WTC11 (cell line): Measurements from ENCODE around the gene RPS6KA2. TPM values are rescaled to one million over a fixed set of nuclear protein-coding genes. Genes with fewer than 3 reads are reported as not detected.

Experiments
- ATAC-seq: fragments of 200-7000 bp; cut with Tn5 transposase; 2 replicates; pipeline ENCODE4 v1.10.0; 2021; ENCODE audit warnings: mild to moderate bottlenecking, moderate library complexity
- CTCF ChIA-PET: fragments of 300-600 bp; sonication (Branson Sonifier 250); formaldehyde crosslinking; loops from one replicate; lab custom pipeline; 2021; ENCODE audit warnings: antibody characterized with exemption; lab: Charles Lee
- POLR2A ChIA-PET: fragments of 350-600 bp; sonication (Branson Sonifier 250); formaldehyde crosslinking; loops from one replicate; lab custom pipeline; 2021; ENCODE audit warnings: antibody characterized with exemption; lab: Charles Lee
- DNase-seq: peaks from one replicate; pipeline ENCODE4 v3.0.0; 2021; ENCODE audit warnings: low spot score
- H3K27ac Mint-ChIP-seq: 2 replicates; pipeline ENCODE4 v1.8.0; 2021; ENCODE audit warnings: mixed read lengths
- H3K27me3 Mint-ChIP-seq: 2 replicates; pipeline ENCODE4 v1.8.0; 2021; ENCODE audit warnings: low read depth, mild to moderate bottlenecking, moderate library complexity, mixed read lengths
- H3K36me3 Mint-ChIP-seq: 2 replicates; pipeline ENCODE4 v1.8.0; 2021; ENCODE audit warnings: mixed read lengths
- H3K4me1 Mint-ChIP-seq: 2 replicates; pipeline ENCODE4 v1.8.0; 2022; ENCODE audit warnings: mixed read lengths
- H3K4me3 Mint-ChIP-seq: 2 replicates; pipeline ENCODE4 v1.8.0; 2021; ENCODE audit warnings: mild to moderate bottlenecking, moderate library complexity, mixed read lengths
- H3K9me3 Mint-ChIP-seq: 2 replicates; pipeline ENCODE4 v1.8.0; 2021; ENCODE audit warnings: mixed read lengths
- AR ChIP-seq: fragments of 250-450 bp; sonication (Bioruptor Pico); IDR thresholded peaks from 2 replicates; pipeline ENCODE4 v1.9.0; 2021; ENCODE audit warnings: mild to moderate bottlenecking
- ATF1 ChIP-seq: sonication (generic); formaldehyde crosslinking; IDR thresholded peaks from 2 replicates; pipeline ENCODE4 v1.8.1; 2023; ENCODE audit warnings: mild to moderate bottlenecking, moderate library complexity, missing genetic modification reagents
- CDX4 ChIP-seq: fragments of 250-450 bp; sonication (Bioruptor Pico); IDR thresholded peaks from 2 replicates; pipeline ENCODE4 v1.9.0; 2021; ENCODE audit warnings: moderate library complexity, mild to moderate bottlenecking, inconsistent platforms, borderline replicate concordance
- CREB1 ChIP-seq: sonication (generic); formaldehyde crosslinking; IDR thresholded peaks from 2 replicates; pipeline ENCODE4 v1.8.0; 2023; ENCODE audit warnings: mild to moderate bottlenecking, missing genetic modification reagents
- CTCF ChIP-seq: fragments of 200-600 bp; IDR thresholded peaks from 2 replicates; pipeline ENCODE4 v1.8.0; 2022; ENCODE audit warnings: antibody characterized with exemption
- E2F1 ChIP-seq: sonication (generic); formaldehyde crosslinking; IDR thresholded peaks from 2 replicates; pipeline ENCODE4 v1.8.0; 2022; ENCODE audit warnings: mild to moderate bottlenecking, missing genetic modification reagents
- E2F5 ChIP-seq: sonication (generic); formaldehyde crosslinking; IDR thresholded peaks from 2 replicates; pipeline ENCODE4 v1.8.1; 2022; ENCODE audit warnings: mild to moderate bottlenecking, moderate library complexity, missing genetic modification reagents
- ELF4 ChIP-seq: sonication (generic); formaldehyde crosslinking; IDR thresholded peaks from 2 replicates; pipeline ENCODE4 v1.8.1; 2022; ENCODE audit warnings: low read depth, mild to moderate bottlenecking, moderate library complexity, missing genetic modification reagents
- ETV6 ChIP-seq: sonication (generic); formaldehyde crosslinking; IDR thresholded peaks from 2 replicates; pipeline ENCODE4 v1.8.1; 2022; ENCODE audit warnings: mild to moderate bottlenecking, missing genetic modification reagents
- FOXJ3 ChIP-seq: sonication (generic); formaldehyde crosslinking; IDR thresholded peaks from 2 replicates; pipeline ENCODE4 v1.9.0; 2021; ENCODE audit warnings: missing genetic modification reagents, mild to moderate bottlenecking, borderline replicate concordance
- GRHL2 ChIP-seq: fragments of 250-450 bp; sonication (Bioruptor Pico); IDR thresholded peaks from 2 replicates; pipeline ENCODE4 v1.8.0; 2022; ENCODE audit warnings: mild to moderate bottlenecking, moderate library complexity; ENCODE audit not compliant: insufficient replicate concordance, severe bottlenecking
- GTF2I ChIP-seq: fragments of 250-450 bp; sonication (Bioruptor Pico); conservative IDR thresholded peaks from 2 replicates; pipeline ENCODE4 v1.4.0; 2021; ENCODE audit warnings: mild to moderate bottlenecking
- HMGXB4 ChIP-seq: sonication (generic); formaldehyde crosslinking; IDR thresholded peaks from 2 replicates; pipeline ENCODE4 v1.8.1; 2023; ENCODE audit warnings: mild to moderate bottlenecking, moderate library complexity, missing genetic modification reagents
- JUN ChIP-seq: sonication (generic); formaldehyde crosslinking; IDR thresholded peaks from 2 replicates; pipeline ENCODE4 v1.8.0; 2023; ENCODE audit warnings: mild to moderate bottlenecking, missing genetic modification reagents
- KAT7 ChIP-seq: sonication (generic); formaldehyde crosslinking; IDR thresholded peaks from 2 replicates; pipeline ENCODE4 v1.8.1; 2023; ENCODE audit warnings: missing genetic modification reagents, mild to moderate bottlenecking, borderline replicate concordance
- MAX ChIP-seq: sonication (generic); formaldehyde crosslinking; IDR thresholded peaks from 2 replicates; pipeline ENCODE4 v1.8.0; 2022; ENCODE audit warnings: mild to moderate bottlenecking, missing genetic modification reagents
- MYBL2 ChIP-seq: sonication (generic); formaldehyde crosslinking; IDR thresholded peaks from 2 replicates; pipeline ENCODE4 v1.8.1; 2023; ENCODE audit warnings: mild to moderate bottlenecking, moderate library complexity, missing genetic modification reagents
- PRRX2 ChIP-seq: fragments of 250-450 bp; sonication (Bioruptor Pico); IDR thresholded peaks from 2 replicates; pipeline ENCODE4 v1.8.0; 2021; ENCODE audit warnings: mild to moderate bottlenecking
- SP1 ChIP-seq: sonication (generic); formaldehyde crosslinking; conservative IDR thresholded peaks from 2 replicates; pipeline ENCODE4 v1.8.1; 2022; ENCODE audit warnings: missing genetic modification reagents
- TCF7 ChIP-seq: sonication (generic); formaldehyde crosslinking; IDR thresholded peaks from 2 replicates; pipeline ENCODE4 v1.8.0; 2022; ENCODE audit warnings: mild to moderate bottlenecking, low read depth, missing genetic modification reagents, moderate library complexity
- ZBTB21 ChIP-seq: sonication (generic); formaldehyde crosslinking; IDR thresholded peaks from 2 replicates; pipeline ENCODE4 v1.8.1; 2023; ENCODE audit warnings: mild to moderate bottlenecking, missing genetic modification reagents, borderline replicate concordance
- ZNF219 ChIP-seq: sonication (generic); formaldehyde crosslinking; IDR thresholded peaks from 2 replicates; pipeline ENCODE4 v1.8.0; 2023; ENCODE audit warnings: missing genetic modification reagents, mild to moderate bottlenecking, borderline replicate concordance
- ZNF425 ChIP-seq: fragments of 250-450 bp; sonication (Bioruptor Pico); conservative IDR thresholded peaks from 2 replicates; pipeline ENCODE4 v1.9.0; 2021; ENCODE audit warnings: mild to moderate bottlenecking
- total RNA-seq: library from RNA; stranded (reverse); gene quantifications from 3 replicates; pipeline ENCODE4 v1.2.3, GENCODE V29; 2021

The RPS6KA2 gene
- total RNA-seq, 1 experiment from 2014 or later: 24.2 TPM

- Mint-ChIP-seq H3K4me3 (no peak overlapping the region), H3K9me3 (no peaks in the 10 kb centered on the region), H3K4me1 (0 out of 2 replicates have a peak, but pooled peaks cover 2% of the 10 kb centered on the region), H3K27ac (no peak overlapping the region), H3K27me3 (no peaks in the 10 kb centered on the region), H3K36me3 (peaks cover 11% of the 10 kb centered on the region; the same call in 1 of the 2 replicates)
- ChIA-PET CTCF (no interaction called here), POLR2A (no interaction called here)
- no peak for TF ChIP-seq ETV6 (CRISPR knock-in tag)
- no peak for TF ChIP-seq MAX (CRISPR knock-in tag)
- no peak for TF ChIP-seq ELF4 (CRISPR knock-in tag)
- ATAC-seq: no peak
- DNase-seq: no peak
Observed at GRCh38 chr6:166504100-166504499, 123.0 kb downstream of the RPS6KA2 start.

GRCh38 chr6:166503167-166503744 is 123.8 kb downstream of the RPS6KA2 start:
- Mint-ChIP-seq H3K9me3 (no peaks in the 10 kb centered on the region), H3K27ac (no peak overlapping the region), H3K4me1 (no peaks in the 10 kb centered on the region), H3K27me3 (no peaks in the 10 kb centered on the region)
- no peak for ATAC-seq
- ChIA-PET CTCF (no interaction called here), POLR2A (no interaction called here)
- DNase-seq: no peak
- TF ChIP-seq MYBL2 (CRISPR knock-in tag) (no peak), PRRX2 (CRISPR knock-in tag) (no peak), CDX4 (CRISPR knock-in tag) (no peak), ZNF425 (CRISPR knock-in tag) (no peak), ATF1 (CRISPR knock-in tag) (no peak), ZBTB21 (CRISPR knock-in tag) (no peak), KAT7 (CRISPR knock-in tag) (no peak), FOXJ3 (CRISPR knock-in tag) (no peak), ZNF219 (CRISPR knock-in tag) (no peak), CTCF (no peak), SP1 (CRISPR knock-in tag) (no peak), E2F1 (no peak), GTF2I (CRISPR knock-in tag) (no peak), GRHL2 (CRISPR knock-in tag) (no peak), CREB1 (CRISPR knock-in tag) (no peak), E2F5 (CRISPR knock-in tag) (no peak), JUN (CRISPR knock-in tag) (no peak), HMGXB4 (CRISPR knock-in tag) (no peak), AR (no peak), TCF7 (CRISPR knock-in tag) (no peak)
- TF ChIP-seq, all 79 proteins: peak for 0
- Mint-ChIP-seq H3K36me3 (peaks cover 11% of the 10 kb centered on the region; the same call in 1 of the 2 replicates), H3K4me3 (no peak overlapping the region)
